ENCODE measurements around the gene TNNC2. TPM values are rescaled to one million over a fixed set of nuclear protein-coding genes. Genes with fewer than 3 reads are reported as not detected.

The TNNC2 gene
- total and polyA plus RNA-seq, 2 of the 13 experiments (the other 11 are each of a cell fraction or from before 2014, with no cell fraction given) = 1.8 to 4.7 TPM

DNA sequence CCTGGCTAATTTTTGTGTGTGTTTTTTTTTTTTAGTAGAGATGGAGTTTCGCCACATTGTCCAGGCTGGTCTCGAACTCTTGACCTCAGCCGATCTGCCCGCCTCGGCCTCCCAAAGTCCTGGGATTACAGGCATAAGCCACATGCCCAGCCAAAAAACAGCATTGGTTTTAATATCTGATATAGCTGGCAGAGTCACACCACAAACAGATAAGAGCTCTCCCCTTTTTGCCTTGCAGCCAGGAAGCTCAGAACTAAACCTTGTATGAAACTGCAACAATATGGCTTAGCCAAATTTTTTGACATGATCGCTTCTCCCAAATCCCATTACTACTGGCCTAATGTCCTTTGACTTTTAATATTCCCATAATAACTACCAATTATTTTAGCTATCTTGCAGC, 25.2 kb upstream of the TNNC2 start:
- no peak for DNase-seq (ENCODE audit: low spot score)
- Histone ChIP-seq H3K4me3 (replicated peaks in 1 of 3; ENCODE audit: insufficient read depth in 1 of 3, low read depth in 2 of 3, low read length in 3 of 3) (no peak overlapping the region), H4K20me1 (ENCODE audit: insufficient read depth, low read length) (no peaks in the 10 kb centered on the region), H3K36me3 (replicated peaks in 1 of 2; ENCODE audit: control insufficient read depth in 1 of 2, insufficient read depth in 2 of 2, low read length in 2 of 2) (peaks cover 0 to 2% of the 10 kb centered on the region in 2 experiments; a peak in 1 of 5 replicates), H2AFZ (ENCODE audit: low read length) (no peak overlapping the region), H3K9ac (ENCODE audit: insufficient read depth, low read depth, low read length) (no peak overlapping the region), H3K4me2 (ENCODE audit: low read depth, low read length) (no peak overlapping the region), H3K9me3 (ENCODE audit: low read length) (no peaks in the 10 kb centered on the region), H3K27me3 (ENCODE audit: control insufficient read depth in 1 of 2, insufficient read depth in 2 of 2, low read length in 2 of 2) (no peaks in the 10 kb centered on the region), H3K4me1 (ENCODE audit: insufficient read depth, low read length) (peaks cover 11% of the 10 kb centered on the region), H3K79me2 (ENCODE audit: insufficient read depth, low read length) (peaks cover 4% of the 10 kb centered on the region), H3K27ac (ENCODE audit: extremely low read length, insufficient read depth, low read length) (no peak overlapping the region)
- FAIRE-seq = no peak
- no TSS peak for BruUV-seq (replicated peaks)
- in situ Hi-C loops (cut with HindIII; ENCODE audit: extremely low pct_ligation_motif_present, low pct_unique_long_range_greater_than_20kb) = no loop called here
- intact Hi-C loops (cut with micrococcal nuclease; ENCODE audit: unreplicated experiment) = no loop called here
- WGBS (ENCODE audit: low lambda C conversion rate) = 97% methylated on average over 6 of the region's 6 CpGs
- ChIA-PET CTCF (ENCODE audit: low intra/inter-chr PET ratio, low total read pairs) (no interaction called here), POLR2A (interaction anchor here (1.1 to 2.7 kb wide), 4 partner anchors 11 to 39 kb away, joined by 3 to 17 read pairs (median 6); partner anchors contain the start of genes CTSA, NEURL2 and SNX21)
- ATAC-seq = no peak
- TF ChIP-seq ZNF605 (CRISPR knock-in tag; IDR thresholded peaks at IDR 0.05) (no peak), MTF1 (CRISPR knock-in tag; IDR thresholded peaks at IDR 0.05) (no peak), POLR2A (IDR thresholded peaks at IDR 0.05; ENCODE audit: insufficient read depth in 1 of 2, low read depth in 2 of 2, low read length in 2 of 2) (no peak), ZNF737 (CRISPR knock-in tag; IDR thresholded peaks at IDR 0.05; ENCODE audit: borderline replicate concordance) (no peak), ZNF569 (CRISPR knock-in tag; IDR thresholded peaks at IDR 0.05; ENCODE audit: borderline replicate concordance) (no peak), ZNF615 (CRISPR knock-in tag; IDR thresholded peaks at IDR 0.05; ENCODE audit: borderline replicate concordance) (no peak), NR2F6 (IDR thresholded peaks at IDR 0.05) (no peak), NR2F6 (CRISPR knock-in tag; IDR thresholded peaks at IDR 0.05) (no peak), ZBTB38 (CRISPR knock-in tag; IDR thresholded peaks at IDR 0.05) (no peak), MAFF (IDR thresholded peaks at IDR 0.05; ENCODE audit: low read depth, low read length) (no peak), ZNF740 (CRISPR knock-in tag; IDR thresholded peaks at IDR 0.05) (no peak), KLF13 (CRISPR knock-in tag; IDR thresholded peaks at IDR 0.05) (no peak), CEBPZ (IDR thresholded peaks at IDR 0.05; ENCODE audit: low read length) (no peak), PRMT3 (CRISPR knock-in tag; IDR thresholded peaks at IDR 0.05; ENCODE audit: borderline replicate concordance, low read depth) (no peak), HCFC1 (IDR thresholded peaks at IDR 0.05; ENCODE audit: low read depth, low read length) (no peak), ZNF503 (CRISPR knock-in tag; IDR thresholded peaks at IDR 0.05) (no peak), ZNF572 (CRISPR knock-in tag; IDR thresholded peaks at IDR 0.05) (no peak)
- TF ChIP-seq, protein P1, sequence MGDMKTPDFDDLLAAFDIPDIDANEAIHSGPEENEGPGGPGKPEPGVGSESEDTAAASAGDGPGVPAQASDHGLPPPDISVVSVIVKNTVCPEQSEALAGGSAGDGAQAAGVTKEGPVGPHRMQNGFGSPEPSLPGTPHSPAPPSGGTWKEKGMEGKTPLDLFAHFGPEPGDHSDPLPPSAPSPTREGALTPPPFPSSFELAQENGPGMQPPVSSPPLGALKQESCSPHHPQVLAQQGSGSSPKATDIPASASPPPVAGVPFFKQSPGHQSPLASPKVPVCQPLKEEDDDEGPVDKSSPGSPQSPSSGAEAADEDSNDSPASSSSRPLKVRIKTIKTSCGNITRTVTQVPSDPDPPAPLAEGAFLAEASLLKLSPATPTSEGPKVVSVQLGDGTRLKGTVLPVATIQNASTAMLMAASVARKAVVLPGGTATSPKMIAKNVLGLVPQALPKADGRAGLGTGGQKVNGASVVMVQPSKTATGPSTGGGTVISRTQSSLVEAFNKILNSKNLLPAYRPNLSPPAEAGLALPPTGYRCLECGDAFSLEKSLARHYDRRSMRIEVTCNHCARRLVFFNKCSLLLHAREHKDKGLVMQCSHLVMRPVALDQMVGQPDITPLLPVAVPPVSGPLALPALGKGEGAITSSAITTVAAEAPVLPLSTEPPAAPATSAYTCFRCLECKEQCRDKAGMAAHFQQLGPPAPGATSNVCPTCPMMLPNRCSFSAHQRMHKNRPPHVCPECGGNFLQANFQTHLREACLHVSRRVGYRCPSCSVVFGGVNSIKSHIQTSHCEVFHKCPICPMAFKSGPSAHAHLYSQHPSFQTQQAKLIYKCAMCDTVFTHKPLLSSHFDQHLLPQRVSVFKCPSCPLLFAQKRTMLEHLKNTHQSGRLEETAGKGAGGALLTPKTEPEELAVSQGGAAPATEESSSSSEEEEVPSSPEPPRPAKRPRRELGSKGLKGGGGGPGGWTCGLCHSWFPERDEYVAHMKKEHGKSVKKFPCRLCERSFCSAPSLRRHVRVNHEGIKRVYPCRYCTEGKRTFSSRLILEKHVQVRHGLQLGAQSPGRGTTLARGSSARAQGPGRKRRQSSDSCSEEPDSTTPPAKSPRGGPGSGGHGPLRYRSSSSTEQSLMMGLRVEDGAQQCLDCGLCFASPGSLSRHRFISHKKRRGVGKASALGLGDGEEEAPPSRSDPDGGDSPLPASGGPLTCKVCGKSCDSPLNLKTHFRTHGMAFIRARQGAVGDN (CRISPR knock-in tag; IDR thresholded peaks at IDR 0.05) = no peak
